ENCODE results near the gene DUSP8.

DNA sequence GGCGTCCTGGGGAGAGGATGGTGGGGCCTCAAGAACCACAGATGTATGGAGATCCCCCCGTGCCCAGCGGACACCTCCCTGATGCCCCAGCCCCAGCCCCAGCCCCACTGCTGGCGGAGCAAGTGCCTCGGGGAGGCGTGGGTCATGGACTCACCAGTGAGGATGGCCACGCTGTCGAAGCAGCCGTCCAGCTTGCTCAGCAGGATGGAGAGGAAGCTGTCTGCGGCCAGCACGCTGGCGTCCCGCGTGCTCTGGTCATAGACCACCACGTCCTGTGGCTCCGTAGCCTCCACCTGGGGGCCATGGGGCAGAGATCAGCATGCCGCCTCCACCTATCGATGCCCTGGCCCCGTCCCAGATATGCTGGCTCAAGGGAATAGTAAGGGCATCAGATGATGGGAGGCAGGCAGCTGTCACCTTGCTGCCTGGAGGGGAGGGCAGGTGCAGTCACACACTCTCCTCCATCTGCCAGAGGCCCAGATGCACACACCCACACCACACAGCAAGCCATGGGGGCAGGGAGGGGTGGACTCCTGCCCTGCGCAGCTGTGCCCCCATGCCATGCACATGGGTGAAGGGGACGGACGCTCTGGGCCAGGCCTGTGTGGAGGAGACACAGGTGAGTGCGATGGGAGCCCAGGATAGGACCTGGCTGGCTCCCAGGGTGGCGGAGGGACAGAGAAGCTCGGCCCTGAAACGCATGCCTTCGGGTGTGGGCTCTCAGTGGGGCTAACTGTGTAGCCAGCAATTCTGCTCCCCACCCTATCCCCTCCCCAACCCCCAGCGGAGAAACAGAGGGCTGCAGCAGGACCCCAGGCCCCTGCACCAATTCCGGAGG, 8.2 kb downstream of the DUSP8 start:
- TF ChIP-seq NUFIP1 (IDR thresholded peaks at IDR 0.05; ENCODE audit: partially characterized antibody), result no peak
- TF ChIP-seq, protein P1, sequence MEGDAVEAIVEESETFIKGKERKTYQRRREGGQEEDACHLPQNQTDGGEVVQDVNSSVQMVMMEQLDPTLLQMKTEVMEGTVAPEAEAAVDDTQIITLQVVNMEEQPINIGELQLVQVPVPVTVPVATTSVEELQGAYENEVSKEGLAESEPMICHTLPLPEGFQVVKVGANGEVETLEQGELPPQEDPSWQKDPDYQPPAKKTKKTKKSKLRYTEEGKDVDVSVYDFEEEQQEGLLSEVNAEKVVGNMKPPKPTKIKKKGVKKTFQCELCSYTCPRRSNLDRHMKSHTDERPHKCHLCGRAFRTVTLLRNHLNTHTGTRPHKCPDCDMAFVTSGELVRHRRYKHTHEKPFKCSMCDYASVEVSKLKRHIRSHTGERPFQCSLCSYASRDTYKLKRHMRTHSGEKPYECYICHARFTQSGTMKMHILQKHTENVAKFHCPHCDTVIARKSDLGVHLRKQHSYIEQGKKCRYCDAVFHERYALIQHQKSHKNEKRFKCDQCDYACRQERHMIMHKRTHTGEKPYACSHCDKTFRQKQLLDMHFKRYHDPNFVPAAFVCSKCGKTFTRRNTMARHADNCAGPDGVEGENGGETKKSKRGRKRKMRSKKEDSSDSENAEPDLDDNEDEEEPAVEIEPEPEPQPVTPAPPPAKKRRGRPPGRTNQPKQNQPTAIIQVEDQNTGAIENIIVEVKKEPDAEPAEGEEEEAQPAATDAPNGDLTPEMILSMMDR (IDR thresholded peaks at IDR 0.05 in 2 of 3, conservative IDR thresholded peaks at IDR 0.05 in 1 of 3; ENCODE audit: insufficient read depth in 2 of 3, low read depth in 1 of 3, low read length in 3 of 3), result no peak
- no peak for TF ChIP-seq ZNF586 (CRISPR knock-in tag; conservative IDR thresholded peaks at IDR 0.05)
- no peak for TF ChIP-seq CHD2 (IDR thresholded peaks at IDR 0.05; ENCODE audit: low read depth, low read length)
- TF ChIP-seq CBX2 (IDR thresholded peaks at IDR 0.05; ENCODE audit: insufficient read depth, low read length, poor library complexity, severe bottlenecking), result no peak
